HepG2 (cell line): Measurements from ENCODE around the gene DYRK2. TPM values are rescaled to one million over a fixed set of nuclear protein-coding genes. Genes with fewer than 3 reads are reported as not detected.

Experiments
- ASH2L ChIP-seq: fragments of 300-600, 200-600 bp; sonication (generic); IDR thresholded peaks from 2 replicates; pipeline ENCODE4 v1.7.0; 2017; ENCODE audit warnings: low read depth, mild to moderate bottlenecking, moderate library complexity, mixed read lengths, low read length; ENCODE audit not compliant: insufficient read length
- CBX1 ChIP-seq: IDR thresholded peaks from one replicate; pipeline ENCODE4 v1.6.1; 2016; ENCODE audit warnings: antibody characterized with exemption, low read depth
- CENPX ChIP-seq: sonication (generic); formaldehyde crosslinking; IDR thresholded peaks from 2 replicates; pipeline ENCODE4 v1.9.0; 2021; ENCODE audit warnings: mild to moderate bottlenecking, missing genetic modification reagents, moderate library complexity
- CTCF ChIP-seq: sonication (generic); formaldehyde crosslinking; IDR thresholded peaks from 2 replicates; pipeline ENCODE4 v1.5.0; 2020; ENCODE audit warnings: mild to moderate bottlenecking, missing genetic modification reagents, moderate library complexity
- KLF11 ChIP-seq: IDR thresholded peaks from 2 replicates; pipeline ENCODE4 v1.6.1; 2016; ENCODE audit warnings: missing compliant biosample characterization
- LCORL ChIP-seq, 2 experiments: fragments of 450-650 bp in 1 of 2; sonication (generic) in 1 of 2; formaldehyde crosslinking in 1 of 2; IDR thresholded peaks; 2 replicates each; pipeline versions ENCODE4 v1.5.0 to v1.6.1; 2017 to 2020; ENCODE audit warnings: antibody characterized with exemption in 1 of 2, missing genetic modification reagents in 1 of 2
- MBD4 ChIP-seq: IDR thresholded peaks from 2 replicates; pipeline ENCODE4 v1.6.1; 2012; ENCODE audit warnings: low read length, inconsistent platforms, borderline replicate concordance
- MED1 ChIP-seq: sonication (generic); formaldehyde crosslinking; IDR thresholded peaks from 2 replicates; pipeline ENCODE4 v1.4.0; 2020; ENCODE audit warnings: missing genetic modification reagents
- MIER2 ChIP-seq: IDR thresholded peaks from 2 replicates; pipeline ENCODE4 v1.6.1; 2016; ENCODE audit warnings: missing biosample characterization, missing genetic modification reagents
- NFE2 ChIP-seq: sonication (generic); formaldehyde crosslinking; IDR thresholded peaks from 2 replicates; pipeline ENCODE4 v1.4.0; 2020; ENCODE audit warnings: missing genetic modification reagents
- NFYB ChIP-seq: sonication (generic); formaldehyde crosslinking; IDR thresholded peaks from 2 replicates; pipeline ENCODE4 v1.4.0; 2020; ENCODE audit warnings: missing genetic modification reagents
- PATZ1 ChIP-seq: sonication (generic); formaldehyde crosslinking; IDR thresholded peaks from 2 replicates; pipeline ENCODE4 v1.4.0; 2020; ENCODE audit warnings: missing genetic modification reagents
- POLR2G ChIP-seq: fragments of 200-400 bp; formaldehyde crosslinking; IDR thresholded peaks from 2 replicates; pipeline ENCODE4 v1.6.1; 2018; ENCODE audit warnings: mild to moderate bottlenecking, low read depth, low read length, moderate library complexity
- SIX1 ChIP-seq: sonication (generic); formaldehyde crosslinking; IDR thresholded peaks from 2 replicates; pipeline ENCODE4 v1.4.0; 2020; ENCODE audit warnings: missing genetic modification reagents, borderline replicate concordance
- ZNF12 ChIP-seq: sonication (generic); formaldehyde crosslinking; IDR thresholded peaks from 2 replicates; pipeline ENCODE4 v1.5.0; 2020; ENCODE audit warnings: missing genetic modification reagents
- ZNF543 ChIP-seq: sonication (generic); formaldehyde crosslinking; IDR thresholded peaks from 2 replicates; pipeline ENCODE4 v1.4.0; 2020; ENCODE audit warnings: mild to moderate bottlenecking, missing genetic modification reagents
- ZNF556 ChIP-seq: sonication (generic); formaldehyde crosslinking; IDR thresholded peaks from 2 replicates; pipeline ENCODE4 v1.4.0; 2020; ENCODE audit warnings: mild to moderate bottlenecking, missing genetic modification reagents, borderline replicate concordance
- ZNF781 ChIP-seq: sonication (generic); formaldehyde crosslinking; IDR thresholded peaks from 2 replicates; pipeline ENCODE4 v1.5.1; 2020; ENCODE audit warnings: borderline replicate concordance, mild to moderate bottlenecking, missing genetic modification reagents; ENCODE audit errors: not compliant biosample characterization
- polyA plus RNA-seq, 8 experiments: library from polyadenylated mRNA; depleted of rRNA in 3 of 8; stranded (reverse) in 7 of 8; unstranded in 1 of 8; fragments of >200 nt; fragmentation: Illumina TruSeq in 4 of 8; extraction: Trizol in 4 of 8; gene quantifications; 2 replicates each; pipeline versions ENCODE4 v1.2.1 to v1.2.3, GENCODE V29; 2011 to 2016; ENCODE audit warnings: low read depth in 4 of 8, missing spikeins in 1 of 8, mixed read lengths in 1 of 8; ENCODE audit not compliant: insufficient read depth in 1 of 8
- total RNA-seq, 5 experiments: library from RNA; depleted of rRNA; stranded (reverse); fragments of >200 nt; fragmentation: Illumina TruSeq; extraction: Trizol; gene quantifications; 2 replicates each; pipeline ENCODE4 v1.2.3, GENCODE V29; 2016; ENCODE audit warnings: low read depth in 1 of 5
- TF ChIP-seq, protein P1 (sequence below): sonication (generic); formaldehyde crosslinking; IDR thresholded peaks from 2 replicates; pipeline ENCODE4 v1.4.0; 2020; ENCODE audit warnings: missing genetic modification reagents
- TF ChIP-seq, protein P2 (sequence below): sonication (generic); formaldehyde crosslinking; IDR thresholded peaks from 2 replicates; pipeline ENCODE4 v1.4.0; 2020; ENCODE audit warnings: missing genetic modification reagents

The DYRK2 gene
- total and polyA plus RNA-seq, 2 of the 13 experiments (the other 11 are each of a cell fraction or from before 2014, with no cell fraction given): 8.2 to 11.5 TPM

- TF ChIP-seq, protein P1, sequence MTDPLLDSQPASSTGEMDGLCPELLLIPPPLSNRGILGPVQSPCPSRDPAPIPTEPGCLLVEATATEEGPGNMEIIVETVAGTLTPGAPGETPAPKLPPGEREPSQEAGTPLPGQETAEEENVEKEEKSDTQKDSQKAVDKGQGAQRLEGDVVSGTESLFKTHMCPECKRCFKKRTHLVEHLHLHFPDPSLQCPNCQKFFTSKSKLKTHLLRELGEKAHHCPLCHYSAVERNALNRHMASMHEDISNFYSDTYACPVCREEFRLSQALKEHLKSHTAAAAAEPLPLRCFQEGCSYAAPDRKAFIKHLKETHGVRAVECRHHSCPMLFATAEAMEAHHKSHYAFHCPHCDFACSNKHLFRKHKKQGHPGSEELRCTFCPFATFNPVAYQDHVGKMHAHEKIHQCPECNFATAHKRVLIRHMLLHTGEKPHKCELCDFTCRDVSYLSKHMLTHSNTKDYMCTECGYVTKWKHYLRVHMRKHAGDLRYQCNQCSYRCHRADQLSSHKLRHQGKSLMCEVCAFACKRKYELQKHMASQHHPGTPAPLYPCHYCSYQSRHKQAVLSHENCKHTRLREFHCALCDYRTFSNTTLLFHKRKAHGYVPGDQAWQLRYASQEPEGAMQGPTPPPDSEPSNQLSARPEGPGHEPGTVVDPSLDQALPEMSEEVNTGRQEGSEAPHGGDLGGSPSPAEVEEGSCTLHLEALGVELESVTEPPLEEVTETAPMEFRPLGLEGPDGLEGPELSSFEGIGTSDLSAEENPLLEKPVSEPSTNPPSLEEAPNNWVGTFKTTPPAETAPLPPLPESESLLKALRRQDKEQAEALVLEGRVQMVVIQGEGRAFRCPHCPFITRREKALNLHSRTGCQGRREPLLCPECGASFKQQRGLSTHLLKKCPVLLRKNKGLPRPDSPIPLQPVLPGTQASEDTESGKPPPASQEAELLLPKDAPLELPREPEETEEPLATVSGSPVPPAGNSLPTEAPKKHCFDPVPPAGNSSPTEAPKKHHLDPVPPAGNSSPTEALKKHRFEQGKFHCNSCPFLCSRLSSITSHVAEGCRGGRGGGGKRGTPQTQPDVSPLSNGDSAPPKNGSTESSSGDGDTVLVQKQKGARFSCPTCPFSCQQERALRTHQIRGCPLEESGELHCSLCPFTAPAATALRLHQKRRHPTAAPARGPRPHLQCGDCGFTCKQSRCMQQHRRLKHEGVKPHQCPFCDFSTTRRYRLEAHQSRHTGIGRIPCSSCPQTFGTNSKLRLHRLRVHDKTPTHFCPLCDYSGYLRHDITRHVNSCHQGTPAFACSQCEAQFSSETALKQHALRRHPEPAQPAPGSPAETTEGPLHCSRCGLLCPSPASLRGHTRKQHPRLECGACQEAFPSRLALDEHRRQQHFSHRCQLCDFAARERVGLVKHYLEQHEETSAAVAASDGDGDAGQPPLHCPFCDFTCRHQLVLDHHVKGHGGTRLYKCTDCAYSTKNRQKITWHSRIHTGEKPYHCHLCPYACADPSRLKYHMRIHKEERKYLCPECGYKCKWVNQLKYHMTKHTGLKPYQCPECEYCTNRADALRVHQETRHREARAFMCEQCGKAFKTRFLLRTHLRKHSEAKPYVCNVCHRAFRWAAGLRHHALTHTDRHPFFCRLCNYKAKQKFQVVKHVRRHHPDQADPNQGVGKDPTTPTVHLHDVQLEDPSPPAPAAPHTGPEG (CRISPR knock-in tag): peak; percentile 71
- 0 out of 2 replicates have a peak, but pooled peaks have one; percentile 22 for TF ChIP-seq PATZ1 (CRISPR knock-in tag)
- no peak for TF ChIP-seq LCORL (IDR thresholded peaks at IDR 0.05)
- peak; percentile 29; the same call in 1 of the 2 replicates for TF ChIP-seq LCORL (CRISPR knock-in tag; IDR thresholded peaks at IDR 0.05)
- TF ChIP-seq ZNF556 (CRISPR knock-in tag): no peak
- no peak for TF ChIP-seq CBX1
- TF ChIP-seq CTCF (CRISPR knock-in tag): peak; percentile 18; the same call in 1 of the 2 replicates
- TF ChIP-seq MIER2 (CRISPR knock-in tag): no peak
- no peak for TF ChIP-seq ZNF781
- no peak for TF ChIP-seq CENPX
- TF ChIP-seq MED1 (CRISPR knock-in tag): peak; percentile 45; the same call in 1 of the 2 replicates
- peak; percentile 31 for TF ChIP-seq ASH2L
- TF ChIP-seq ZNF12 (CRISPR knock-in tag): no peak
- TF ChIP-seq, protein P2, sequence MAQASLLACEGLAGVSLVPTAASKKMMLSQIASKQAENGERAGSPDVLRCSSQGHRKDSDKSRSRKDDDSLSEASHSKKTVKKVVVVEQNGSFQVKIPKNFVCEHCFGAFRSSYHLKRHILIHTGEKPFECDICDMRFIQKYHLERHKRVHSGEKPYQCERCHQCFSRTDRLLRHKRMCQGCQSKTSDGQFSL (CRISPR knock-in tag): no peak
- TF ChIP-seq NFE2 (CRISPR knock-in tag): no peak
- no peak for TF ChIP-seq SIX1 (CRISPR knock-in tag)
- TF ChIP-seq MBD4: no peak
- no peak for TF ChIP-seq ZNF543 (CRISPR knock-in tag)
- peak; percentile 77 for TF ChIP-seq POLR2G
- no peak for TF ChIP-seq NFYB (CRISPR knock-in tag)
- no peak for TF ChIP-seq KLF11
These were observed at the start of gene DYRK2 (continued) for GRCh38 chr12:67648521-67649260.
